HepG2 (cell line): ENCODE data around the gene FSD1. TPM values are rescaled to one million over a fixed set of nuclear protein-coding genes. Genes with fewer than 3 reads are reported as not detected.

Experiments used
- AKNA ChIP-seq: sonication (generic); formaldehyde crosslinking; IDR thresholded peaks from 2 replicates; pipeline ENCODE4 v1.4.0; 2020; ENCODE audit warnings: missing genetic modification reagents, borderline replicate concordance
- ARNTL ChIP-seq: sonication (generic); formaldehyde crosslinking; IDR thresholded peaks from 2 replicates; pipeline ENCODE4 v1.4.0; 2020; ENCODE audit warnings: mild to moderate bottlenecking, missing genetic modification reagents
- BORCS8-MEF2B ChIP-seq: sonication (generic); formaldehyde crosslinking; IDR thresholded peaks from 2 replicates; pipeline ENCODE4 v1.8.0; 2022; ENCODE audit warnings: mild to moderate bottlenecking, missing genetic modification reagents
- EP300 ChIP-seq, 3 experiments: sonication (generic) in 1 of 3; formaldehyde crosslinking in 1 of 3; IDR thresholded peaks; 2 replicates each; pipeline versions ENCODE4 v1.5.1 to v1.6.1; 2011 to 2020; ENCODE audit warnings: low read depth in 2 of 3, low read length in 2 of 3, borderline replicate concordance in 1 of 3, improper control_type of control experiment in 1 of 3, mild to moderate bottlenecking in 1 of 3, missing genetic modification reagents in 1 of 3, moderate library complexity in 1 of 3
- ETS1 ChIP-seq: sonication (generic); formaldehyde crosslinking; IDR thresholded peaks from 2 replicates; pipeline ENCODE4 v1.4.0; 2020; ENCODE audit warnings: missing genetic modification reagents
- ETV6 ChIP-seq: sonication (generic); formaldehyde crosslinking; conservative IDR thresholded peaks from 2 replicates; pipeline ENCODE4 v1.4.0; 2020; ENCODE audit warnings: missing genetic modification reagents
- FOXK1 ChIP-seq: sonication (generic); formaldehyde crosslinking; IDR thresholded peaks from 2 replicates; pipeline ENCODE4 v1.4.0; 2020; ENCODE audit warnings: low read depth, missing genetic modification reagents, borderline replicate concordance
- HNF1B ChIP-seq: sonication (generic); formaldehyde crosslinking; IDR thresholded peaks from 2 replicates; pipeline ENCODE4 v1.5.1; 2020; ENCODE audit warnings: mild to moderate bottlenecking, moderate library complexity, missing genetic modification reagents
- HNF4A ChIP-seq: sonication (generic); formaldehyde crosslinking; IDR thresholded peaks from 2 replicates; pipeline ENCODE4 v1.4.0; 2020; ENCODE audit warnings: missing genetic modification reagents
- KMT2A ChIP-seq: sonication (generic); formaldehyde crosslinking; IDR thresholded peaks from 2 replicates; pipeline ENCODE4 v1.4.0; 2020; ENCODE audit warnings: missing genetic modification reagents
- MED1 ChIP-seq: sonication (generic); formaldehyde crosslinking; IDR thresholded peaks from 2 replicates; pipeline ENCODE4 v1.4.0; 2020; ENCODE audit warnings: missing genetic modification reagents
- MED8 ChIP-seq: sonication (generic); formaldehyde crosslinking; IDR thresholded peaks from 2 replicates; pipeline ENCODE4 v1.8.1; 2023; ENCODE audit warnings: mild to moderate bottlenecking, missing genetic modification reagents; ENCODE audit not compliant: insufficient replicate concordance
- POLR2A ChIP-seq, 2 experiments: IDR thresholded peaks; 2 replicates each; pipeline ENCODE4 v1.6.1; 2011; ENCODE audit warnings: low read depth in 2 of 2, low read length in 2 of 2, mild to moderate bottlenecking in 1 of 2, moderate library complexity in 1 of 2; ENCODE audit not compliant: insufficient read depth in 1 of 2
- RBFOX2 ChIP-seq: fragments of 200-400 bp; formaldehyde crosslinking; IDR thresholded peaks from 2 replicates; pipeline ENCODE4 v1.6.1; 2017; ENCODE audit warnings: low read depth, mild to moderate bottlenecking, low read length
- SCMH1 ChIP-seq: sonication (generic); formaldehyde crosslinking; IDR thresholded peaks from 2 replicates; pipeline ENCODE4 v1.9.0; 2021; ENCODE audit warnings: missing genetic modification reagents, mild to moderate bottlenecking, borderline replicate concordance
- TARDBP ChIP-seq: sonication (generic); formaldehyde crosslinking; IDR thresholded peaks from 2 replicates; pipeline ENCODE4 v1.8.0; 2022; ENCODE audit warnings: mild to moderate bottlenecking, missing genetic modification reagents
- ZBTB21 ChIP-seq: sonication (generic); formaldehyde crosslinking; IDR thresholded peaks from 2 replicates; pipeline ENCODE4 v1.4.0; 2020; ENCODE audit warnings: missing genetic modification reagents
- ZMYM3 ChIP-seq: sonication (generic); formaldehyde crosslinking; IDR thresholded peaks from 2 replicates; pipeline ENCODE4 v1.5.1; 2020; ENCODE audit warnings: mild to moderate bottlenecking, missing genetic modification reagents
- ZNF20 ChIP-seq: sonication (generic); formaldehyde crosslinking; IDR thresholded peaks from 2 replicates; pipeline ENCODE4 v1.4.0; 2020; ENCODE audit warnings: mild to moderate bottlenecking, moderate library complexity, missing genetic modification reagents
- ZNF224 ChIP-seq: sonication (generic); formaldehyde crosslinking; IDR thresholded peaks from 2 replicates; pipeline ENCODE4 v1.5.0; 2020; ENCODE audit warnings: mild to moderate bottlenecking, missing genetic modification reagents
- ZNF549 ChIP-seq: sonication (generic); formaldehyde crosslinking; IDR thresholded peaks from 2 replicates; pipeline ENCODE4 v1.5.0; 2020; ENCODE audit warnings: missing genetic modification reagents
- ZNF724P ChIP-seq: sonication (generic); formaldehyde crosslinking; IDR thresholded peaks from 2 replicates; pipeline ENCODE4 v1.8.0; 2022; ENCODE audit warnings: missing genetic modification reagents, borderline replicate concordance
- ZNF761 ChIP-seq: sonication (generic); formaldehyde crosslinking; conservative IDR thresholded peaks from 2 replicates; pipeline ENCODE4 v1.4.0; 2020; ENCODE audit warnings: mild to moderate bottlenecking, missing genetic modification reagents
- ZSCAN9 ChIP-seq: IDR thresholded peaks from 2 replicates; pipeline ENCODE4 v1.6.1; 2016; ENCODE audit warnings: borderline replicate concordance
- polyA plus RNA-seq, 8 experiments: library from polyadenylated mRNA; depleted of rRNA in 3 of 8; stranded (reverse) in 7 of 8; unstranded in 1 of 8; fragments of >200 nt; fragmentation: Illumina TruSeq in 4 of 8; extraction: Trizol in 4 of 8; gene quantifications; 2 replicates each; pipeline versions ENCODE4 v1.2.1 to v1.2.3, GENCODE V29; 2011 to 2016; ENCODE audit warnings: low read depth in 4 of 8, missing spikeins in 1 of 8, mixed read lengths in 1 of 8; ENCODE audit not compliant: insufficient read depth in 1 of 8
- total RNA-seq, 5 experiments: library from RNA; depleted of rRNA; stranded (reverse); fragments of >200 nt; fragmentation: Illumina TruSeq; extraction: Trizol; gene quantifications; 2 replicates each; pipeline ENCODE4 v1.2.3, GENCODE V29; 2016; ENCODE audit warnings: low read depth in 1 of 5

FSD1 gene
- total and polyA plus RNA-seq, 2 of the 13 experiments (the other 11 are each of a cell fraction or from before 2014, with no cell fraction given) = 0.29 to 0.66 TPM

- TF ChIP-seq AKNA (CRISPR knock-in tag) (no peak), ETV6 (CRISPR knock-in tag) (peak; percentile 54; the same call in 1 of the 2 replicates), ZNF224 (CRISPR knock-in tag) (no peak), BORCS8-MEF2B (CRISPR knock-in tag) (0 out of 2 replicates have a peak, but pooled peaks have one; percentile 20), RBFOX2 (no peak), ZNF724P (CRISPR knock-in tag) (peak; percentile 57; the same call in 1 of the 2 replicates), TARDBP (CRISPR knock-in tag) (peak; percentile 50; the same call in 1 of the 2 replicates), FOXK1 (CRISPR knock-in tag) (no peak), ZNF549 (no peak), HNF4A (CRISPR knock-in tag) (peak; percentile 65), EP300 (IDR thresholded peaks at IDR 0.05; ENCODE audit: low read depth in 2 of 2, low read length in 2 of 2) (no peak; a peak in 1 of 4 replicates), EP300 (CRISPR knock-in tag; IDR thresholded peaks at IDR 0.05; ENCODE audit: borderline replicate concordance) (0 out of 2 replicates have a peak, but pooled peaks have one; percentile 11), KMT2A (CRISPR knock-in tag) (no peak), HNF1B (CRISPR knock-in tag) (peak; percentile 26; the same call in 1 of the 2 replicates), ZNF20 (CRISPR knock-in tag) (no peak), SCMH1 (CRISPR knock-in tag) (no peak), ZSCAN9 (CRISPR knock-in tag) (no peak), ARNTL (CRISPR knock-in tag) (peak; percentile 51; the same call in 1 of the 2 replicates), ZMYM3 (peak; percentile 70), POLR2A (IDR thresholded peaks at IDR 0.05; ENCODE audit: insufficient read depth in 1 of 2, low read depth in 2 of 2, low read length in 2 of 2) (peak; percentile 52 to 63; a peak in 3 of 4 replicates), ZNF761 (CRISPR knock-in tag) (0 out of 2 replicates have a peak, but pooled peaks have one; percentile 30), MED1 (CRISPR knock-in tag) (peak; percentile 51), ETS1 (CRISPR knock-in tag) (no peak), ZBTB21 (CRISPR knock-in tag) (no peak), MED8 (CRISPR knock-in tag) (no peak)
These were observed 33.6 kb downstream of the FSD1 start (continued) for GRCh38 chr19:4337906-4338440.
